ENCODE data around the gene PLTP. TPM values are rescaled to one million over a fixed set of nuclear protein-coding genes. Genes with fewer than 3 reads are reported as not detected.
A peak's percentile ranks its signal among the peaks of the same experiment; 100 is the strongest.

Gene PLTP
- polyA plus RNA-seq, 1 experiment = 105 TPM

DNA sequence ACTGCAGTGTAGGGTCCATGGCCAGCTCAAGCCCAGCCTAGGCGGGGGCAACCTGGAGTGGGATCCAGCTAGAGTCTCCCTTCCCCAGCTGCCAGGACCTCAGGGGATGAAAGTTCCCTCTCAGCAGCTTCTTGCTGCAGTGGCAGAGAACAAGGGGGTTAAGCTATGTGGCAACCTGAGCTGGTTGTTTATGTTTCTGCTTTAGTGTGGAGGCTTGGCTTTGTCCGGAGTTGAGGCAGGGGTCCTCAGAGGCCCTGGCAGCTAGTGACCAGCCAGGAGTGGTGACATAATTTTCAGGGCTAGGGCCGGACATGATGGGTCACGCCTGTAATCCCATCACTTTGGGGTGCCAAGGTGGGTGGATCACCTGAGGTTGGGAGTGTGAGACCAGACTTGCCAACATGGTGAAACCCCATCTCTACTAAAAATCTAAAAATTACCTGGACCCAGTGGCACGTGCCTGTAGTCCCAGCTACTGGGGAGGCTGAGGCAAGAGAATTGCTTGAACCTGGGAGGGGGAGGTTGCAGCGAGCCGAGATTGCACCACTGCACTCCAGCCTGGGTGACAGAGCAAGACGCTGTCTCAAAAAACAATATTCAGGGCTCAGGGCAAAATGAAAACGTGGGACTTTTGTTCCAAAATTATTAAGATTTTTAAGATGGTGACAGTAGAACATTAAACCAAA lies 14.0 kb upstream of the PLTP start:
- ChIA-PET CTCF (interaction anchor here (0.7 to 1.5 kb wide), 3 partner anchors 36 to 44 kb away, joined by 3 to 5 read pairs (median 4); no protein-coding TSS in a partner anchor), POLR2A (interaction anchor here (1.2 to 4.1 kb wide), 2 partner anchors 9 to 14 kb away, joined by 4 to 47 read pairs; partner anchors contain the start of genes PCIF1 and PLTP)
- H3K9me3 ChIP-seq (ENCODE audit: control insufficient read depth, insufficient read depth, low read length) = no peaks in the 10 kb centered on the region
- no peaks in the 10 kb centered on the region for H3K27me3 ChIP-seq (ENCODE audit: control insufficient read depth, insufficient read depth, low read length)
- no peak for DNase-seq (ENCODE audit: low read depth, low spot score)
- TF ChIP-seq, protein P1, sequence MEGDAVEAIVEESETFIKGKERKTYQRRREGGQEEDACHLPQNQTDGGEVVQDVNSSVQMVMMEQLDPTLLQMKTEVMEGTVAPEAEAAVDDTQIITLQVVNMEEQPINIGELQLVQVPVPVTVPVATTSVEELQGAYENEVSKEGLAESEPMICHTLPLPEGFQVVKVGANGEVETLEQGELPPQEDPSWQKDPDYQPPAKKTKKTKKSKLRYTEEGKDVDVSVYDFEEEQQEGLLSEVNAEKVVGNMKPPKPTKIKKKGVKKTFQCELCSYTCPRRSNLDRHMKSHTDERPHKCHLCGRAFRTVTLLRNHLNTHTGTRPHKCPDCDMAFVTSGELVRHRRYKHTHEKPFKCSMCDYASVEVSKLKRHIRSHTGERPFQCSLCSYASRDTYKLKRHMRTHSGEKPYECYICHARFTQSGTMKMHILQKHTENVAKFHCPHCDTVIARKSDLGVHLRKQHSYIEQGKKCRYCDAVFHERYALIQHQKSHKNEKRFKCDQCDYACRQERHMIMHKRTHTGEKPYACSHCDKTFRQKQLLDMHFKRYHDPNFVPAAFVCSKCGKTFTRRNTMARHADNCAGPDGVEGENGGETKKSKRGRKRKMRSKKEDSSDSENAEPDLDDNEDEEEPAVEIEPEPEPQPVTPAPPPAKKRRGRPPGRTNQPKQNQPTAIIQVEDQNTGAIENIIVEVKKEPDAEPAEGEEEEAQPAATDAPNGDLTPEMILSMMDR (IDR thresholded peaks at IDR 0.05; ENCODE audit: low read depth, low read length) = no peak
- no peak overlapping the region for H3K27ac ChIP-seq (ENCODE audit: low read depth, low read length)
- no peak overlapping the region for H3K4me3 ChIP-seq (ENCODE audit: low read depth, low read length)

GRCh38 chr20:45924391-45925261 lies 12.7 kb upstream of the PLTP start:
- H3K27me3 ChIP-seq (ENCODE audit: control insufficient read depth, insufficient read depth, low read length) = no peaks in the 10 kb centered on the region
- CTCF ChIA-PET = interaction anchor here (0.7 to 2.3 kb wide), 5 partner anchors 9 to 125 kb away, joined by 3 to 11 read pairs (median 5); no protein-coding TSS in a partner anchor
- POLR2A ChIA-PET = interaction anchor here (0.7 to 4.1 kb wide), 4 partner anchors 10 to 34 kb away, joined by 3 to 47 read pairs (median 11); partner anchors contain the start of genes CTSA, NEURL2, PCIF1 and PLTP
- H3K9me3 ChIP-seq (ENCODE audit: control insufficient read depth, insufficient read depth, low read length) = no peaks in the 10 kb centered on the region
- TF ChIP-seq, protein P1 (IDR thresholded peaks at IDR 0.05; ENCODE audit: low read depth, low read length) = no peak
- no peak for DNase-seq (ENCODE audit: low read depth, low spot score)
- H3K27ac ChIP-seq (ENCODE audit: low read depth, low read length) = peak overlapping the region; percentile 47
- H3K4me3 ChIP-seq (ENCODE audit: low read depth, low read length) = no peak overlapping the region

GRCh38 chr20:45921337-45922189 lies 9.6 kb upstream of the PLTP start:
- TF ChIP-seq, protein P1 (IDR thresholded peaks at IDR 0.05; ENCODE audit: low read depth, low read length) = no peak
- DNase-seq (ENCODE audit: low read depth, low spot score) = no peak
- Histone ChIP-seq H3K27ac (ENCODE audit: low read depth, low read length) (no peak overlapping the region), H3K9me3 (ENCODE audit: control insufficient read depth, insufficient read depth, low read length) (no peaks in the 10 kb centered on the region), H3K27me3 (ENCODE audit: control insufficient read depth, insufficient read depth, low read length) (no peaks in the 10 kb centered on the region), H3K4me3 (ENCODE audit: low read depth, low read length) (no peak overlapping the region)
- ChIA-PET CTCF (interaction anchor here (0.6 to 1.6 kb wide), 3 partner anchors 13 to 122 kb away, joined by 3 to 5 read pairs (median 4); partner anchors contain the start of gene PCIF1), POLR2A (interaction anchor here (1.5 to 2.5 kb wide), 2 partner anchors 11 to 12 kb away, joined by 4 to 11 read pairs; no protein-coding TSS in a partner anchor)

DNA sequence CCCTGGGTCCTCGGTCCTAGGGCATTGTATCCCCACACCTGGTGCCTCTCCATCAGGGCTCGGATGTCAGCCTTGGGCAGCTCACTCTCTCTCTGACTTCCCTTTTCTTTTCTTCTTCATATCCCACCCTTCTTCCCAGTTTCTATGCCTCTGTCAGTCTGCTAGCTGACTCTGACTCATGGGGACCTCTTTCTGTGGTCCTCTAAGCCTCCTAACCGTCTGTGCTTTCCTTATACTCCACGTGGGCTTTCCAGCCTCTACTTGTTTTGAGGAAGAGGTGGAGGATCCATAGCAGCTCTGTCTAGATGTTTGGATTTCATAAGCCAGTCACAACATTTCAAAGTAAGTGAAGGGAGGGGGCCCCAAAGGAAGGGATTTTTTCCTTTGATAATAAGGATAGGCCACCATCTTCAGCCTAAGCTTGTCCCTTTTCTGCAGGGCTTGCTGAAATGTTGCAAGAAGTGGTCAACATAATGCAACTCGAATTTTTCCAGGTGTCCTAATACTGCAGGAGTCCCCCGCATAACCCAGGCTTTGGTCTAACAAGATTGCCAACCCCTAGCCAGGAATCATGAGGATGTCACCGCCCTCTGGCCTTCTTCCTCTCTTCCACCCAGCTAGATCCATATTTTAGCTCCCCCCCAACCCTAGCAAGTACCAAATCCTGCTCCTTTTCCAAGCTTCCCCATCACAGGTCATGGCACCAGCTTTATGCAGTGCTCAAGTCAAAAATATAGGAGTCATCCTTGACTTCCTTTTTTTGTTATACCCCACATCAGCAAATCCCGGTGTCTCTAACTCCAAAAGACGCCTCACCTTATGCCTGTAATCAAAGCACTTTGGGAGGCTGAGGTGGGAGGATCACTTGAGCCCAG lies 8.7 kb upstream of the PLTP start:
- Histone ChIP-seq H3K4me3 (ENCODE audit: low read depth, low read length) (peak overlapping the region; percentile 7; the same call in 1 of the 2 replicates), H3K27ac (ENCODE audit: low read depth, low read length) (peak overlapping the region; percentile 86), H3K9me3 (ENCODE audit: control insufficient read depth, insufficient read depth, low read length) (no peaks in the 10 kb centered on the region), H3K27me3 (ENCODE audit: control insufficient read depth, insufficient read depth, low read length) (no peaks in the 10 kb centered on the region)
- ChIA-PET CTCF (interaction anchor here (1.1 to 2.7 kb wide), 2 partner anchors 13 to 49 kb away, joined by 3 to 12 read pairs; no protein-coding TSS in a partner anchor), POLR2A (interaction anchor here (1.0 to 3.5 kb wide), 6 partner anchors 9 to 103 kb away, joined by 3 to 36 read pairs (median 6); partner anchors contain the start of genes PCIF1 and PLTP)
- no peak for DNase-seq (ENCODE audit: low read depth, low spot score)
- TF ChIP-seq, protein P1 (IDR thresholded peaks at IDR 0.05; ENCODE audit: low read depth, low read length) = no peak
